Astrocyte of the cerebellum (primary cell): ENCODE measurements around the gene PHC1.

Experiments
- DNase-seq: peaks from one replicate; pipeline ENCODE4 v3.0.0-alpha.2; 2011; ENCODE audit warnings: low read depth
- H3K4me3 ChIP-seq: 2 replicates; pipeline ENCODE4 v1.5.1; 2011; ENCODE audit warnings: mild to moderate bottlenecking, low read depth, low read length, moderate library complexity
- CTCF ChIP-seq: IDR thresholded peaks from 2 replicates; pipeline ENCODE4 v1.5.1; 2012; ENCODE audit warnings: low read length, low read depth, moderate library complexity, mild to moderate bottlenecking; ENCODE audit errors: missing control alignments
- in situ Hi-C: cut with HindIII; loops from 2 replicates; pipeline ENCODE4 v1.10.0; 2017; ENCODE audit warnings: low sequenced_read_pairs

The PHC1 gene

GRCh38 chr12:8956073-8956472, 41.8 kb downstream of the PHC1 start:
- no peak overlapping the region for H3K4me3 ChIP-seq
- in situ Hi-C loops, result no loop called here
- DNase-seq, result no peak
- TF ChIP-seq CTCF, result no peak

- DNase-seq, result no peak
- in situ Hi-C loops, result no loop called here
- no peak for TF ChIP-seq CTCF
- H3K4me3 ChIP-seq, result no peak overlapping the region
These were observed 42.5 kb downstream of the PHC1 start for GRCh38 chr12:8956772-8957171.

- no peak for DNase-seq
- no peak for TF ChIP-seq CTCF
- no peak overlapping the region for H3K4me3 ChIP-seq
- in situ Hi-C loops, result no loop called here
These were observed 43.3 kb downstream of the PHC1 start for GRCh38 chr12:8957561-8957960.

GRCh38 chr12:8958066-8958465, 43.8 kb downstream of the PHC1 start:
- no peak overlapping the region for H3K4me3 ChIP-seq
- DNase-seq, result no peak
- no peak for TF ChIP-seq CTCF
- in situ Hi-C loops, result no loop called here

- no peak for DNase-seq
- no peak overlapping the region for H3K4me3 ChIP-seq
These were observed 45.9 kb downstream of the PHC1 start for GRCh38 chr12:8960176-8960575.

GRCh38 chr12:8968761-8969160, 54.5 kb downstream of the PHC1 start:
- no peak for DNase-seq
- TF ChIP-seq CTCF, result no peak
- in situ Hi-C loops, result no loop called here
- H3K4me3 ChIP-seq, result no peak overlapping the region

More at GRCh38 chr12:8960176-8960575, 45.9 kb downstream of the PHC1 start:
- in situ Hi-C loops, result loop anchor here (5.0 kb wide), 1 partner anchor 77 kb away; no protein-coding TSS in a partner anchor
- TF ChIP-seq CTCF, result no peak

- TF ChIP-seq CTCF, result no peak
- DNase-seq, result no peak
- no peak overlapping the region for H3K4me3 ChIP-seq
- in situ Hi-C loops, result no loop called here
These were observed 55.6 kb downstream of the PHC1 start for GRCh38 chr12:8969861-8970411.
